ENCODE measurements around the gene SPTSSB.

SPTSSB gene

DNA sequence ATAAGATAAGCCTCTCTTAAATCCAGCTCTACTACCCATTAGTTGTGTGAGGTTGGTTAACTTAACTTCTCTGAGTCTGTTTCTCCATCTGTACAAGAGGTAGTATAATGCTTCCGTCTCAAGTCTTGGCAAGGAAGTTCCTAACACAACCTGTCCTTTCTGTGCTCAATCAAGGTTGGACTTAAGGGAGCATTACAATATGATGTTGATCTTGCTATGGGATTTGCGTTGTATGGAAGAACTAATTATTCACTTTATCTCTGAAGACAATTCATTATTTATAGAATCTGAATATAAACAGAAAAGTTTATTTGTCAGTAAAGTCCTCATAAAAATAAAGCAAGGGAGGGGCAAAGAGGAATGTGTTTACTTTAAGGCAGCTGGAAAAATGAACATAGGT, 18.9 kb upstream of the SPTSSB start:
- TF ChIP-seq, protein P1, sequence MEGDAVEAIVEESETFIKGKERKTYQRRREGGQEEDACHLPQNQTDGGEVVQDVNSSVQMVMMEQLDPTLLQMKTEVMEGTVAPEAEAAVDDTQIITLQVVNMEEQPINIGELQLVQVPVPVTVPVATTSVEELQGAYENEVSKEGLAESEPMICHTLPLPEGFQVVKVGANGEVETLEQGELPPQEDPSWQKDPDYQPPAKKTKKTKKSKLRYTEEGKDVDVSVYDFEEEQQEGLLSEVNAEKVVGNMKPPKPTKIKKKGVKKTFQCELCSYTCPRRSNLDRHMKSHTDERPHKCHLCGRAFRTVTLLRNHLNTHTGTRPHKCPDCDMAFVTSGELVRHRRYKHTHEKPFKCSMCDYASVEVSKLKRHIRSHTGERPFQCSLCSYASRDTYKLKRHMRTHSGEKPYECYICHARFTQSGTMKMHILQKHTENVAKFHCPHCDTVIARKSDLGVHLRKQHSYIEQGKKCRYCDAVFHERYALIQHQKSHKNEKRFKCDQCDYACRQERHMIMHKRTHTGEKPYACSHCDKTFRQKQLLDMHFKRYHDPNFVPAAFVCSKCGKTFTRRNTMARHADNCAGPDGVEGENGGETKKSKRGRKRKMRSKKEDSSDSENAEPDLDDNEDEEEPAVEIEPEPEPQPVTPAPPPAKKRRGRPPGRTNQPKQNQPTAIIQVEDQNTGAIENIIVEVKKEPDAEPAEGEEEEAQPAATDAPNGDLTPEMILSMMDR (conservative IDR thresholded peaks at IDR 0.05) = no peak
- peak overlapping the region; percentile 66 for H3K27ac ChIP-seq

DNA sequence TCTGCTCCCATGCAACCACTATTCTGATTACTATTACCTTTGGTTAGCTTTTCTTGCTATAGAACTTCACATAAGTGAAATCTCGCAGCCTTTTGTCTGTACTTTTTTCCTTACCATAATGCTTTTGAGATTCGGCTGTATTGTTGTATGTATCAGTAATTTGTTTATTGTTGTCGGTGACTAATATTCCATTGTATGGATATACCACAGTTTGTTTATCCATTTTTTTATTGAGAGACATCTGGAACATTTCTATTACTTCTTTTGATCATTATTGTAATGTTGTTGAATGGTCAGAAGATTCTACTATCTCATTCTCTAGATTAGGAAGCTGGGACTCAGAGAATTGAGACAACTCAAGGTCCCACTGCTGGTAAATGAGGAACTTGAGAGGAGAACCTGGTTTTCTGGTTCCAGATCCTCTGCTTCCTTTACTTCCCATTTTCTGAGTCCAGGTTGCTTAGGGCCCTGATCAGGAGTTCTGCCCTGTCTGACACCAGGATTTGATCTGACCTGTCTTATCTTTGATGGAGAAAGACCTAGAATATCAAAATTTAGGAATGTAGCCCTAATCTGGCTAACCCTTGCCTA, 18.2 kb upstream of the SPTSSB start:
- TF ChIP-seq, protein P1 (conservative IDR thresholded peaks at IDR 0.05) = no peak
- H3K27ac ChIP-seq = peak overlapping the region; percentile 66

DNA sequence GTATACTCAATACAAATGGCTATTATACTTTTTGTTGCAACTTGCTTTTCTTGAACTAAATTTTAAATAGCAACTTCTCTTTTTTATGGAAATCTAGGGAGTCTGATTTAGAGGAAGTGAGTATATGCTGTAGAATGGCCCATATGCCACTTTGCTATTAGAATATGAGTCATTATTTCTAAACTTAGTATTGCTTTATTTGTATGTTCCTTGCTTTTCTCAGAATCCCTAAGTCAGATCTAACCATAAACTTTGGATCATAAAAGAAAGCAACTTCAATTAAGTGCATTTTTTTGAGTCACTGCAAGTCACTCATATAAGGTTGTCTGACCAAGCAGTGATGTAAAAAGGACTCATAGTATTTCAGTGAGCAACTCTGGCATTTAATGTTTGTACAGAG, 17.5 kb upstream of the SPTSSB start:
- TF ChIP-seq, protein P1 (conservative IDR thresholded peaks at IDR 0.05) = no peak
- no peak overlapping the region for H3K27ac ChIP-seq

DNA sequence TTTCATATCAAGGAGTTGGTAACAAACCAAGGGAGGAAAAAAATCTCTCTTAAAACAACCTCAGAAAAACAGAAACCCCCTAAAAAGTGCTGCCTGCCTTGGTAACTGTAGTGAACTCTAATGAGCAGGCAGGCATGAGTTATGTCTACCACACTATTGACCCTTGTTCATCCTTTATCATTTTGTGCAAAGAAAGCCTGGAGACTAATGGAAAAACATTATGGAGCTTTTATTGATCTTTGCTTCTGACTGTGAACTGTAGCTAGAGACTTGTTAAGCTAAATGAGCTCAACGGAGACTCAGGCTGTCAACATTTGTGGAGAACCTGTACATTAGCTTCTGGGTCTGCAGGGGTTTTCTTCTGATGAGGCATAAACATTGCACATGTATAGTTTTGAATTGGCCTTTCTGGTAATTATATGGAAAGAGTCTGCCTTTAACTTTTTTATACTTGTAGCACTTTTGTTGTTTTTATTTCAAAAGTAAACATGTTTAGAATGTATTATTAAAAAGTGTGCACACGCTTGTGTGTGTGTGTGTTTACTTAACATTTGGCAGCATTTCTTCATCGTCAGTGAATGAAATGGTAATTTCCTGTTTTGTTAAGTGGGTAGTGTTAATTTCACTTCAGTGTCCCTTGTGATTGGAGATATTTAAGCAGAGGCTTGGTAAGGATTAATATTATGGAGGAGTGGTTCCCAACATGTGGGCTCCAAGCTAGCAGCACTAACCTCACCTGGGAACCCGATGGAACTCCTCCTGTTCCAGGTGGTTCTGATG, 15.9 kb upstream of the SPTSSB start:
- TF ChIP-seq, protein P1 (conservative IDR thresholded peaks at IDR 0.05) = no peak
- peak overlapping the region; percentile 12; the same call in 1 of the 2 replicates for H3K27ac ChIP-seq

DNA sequence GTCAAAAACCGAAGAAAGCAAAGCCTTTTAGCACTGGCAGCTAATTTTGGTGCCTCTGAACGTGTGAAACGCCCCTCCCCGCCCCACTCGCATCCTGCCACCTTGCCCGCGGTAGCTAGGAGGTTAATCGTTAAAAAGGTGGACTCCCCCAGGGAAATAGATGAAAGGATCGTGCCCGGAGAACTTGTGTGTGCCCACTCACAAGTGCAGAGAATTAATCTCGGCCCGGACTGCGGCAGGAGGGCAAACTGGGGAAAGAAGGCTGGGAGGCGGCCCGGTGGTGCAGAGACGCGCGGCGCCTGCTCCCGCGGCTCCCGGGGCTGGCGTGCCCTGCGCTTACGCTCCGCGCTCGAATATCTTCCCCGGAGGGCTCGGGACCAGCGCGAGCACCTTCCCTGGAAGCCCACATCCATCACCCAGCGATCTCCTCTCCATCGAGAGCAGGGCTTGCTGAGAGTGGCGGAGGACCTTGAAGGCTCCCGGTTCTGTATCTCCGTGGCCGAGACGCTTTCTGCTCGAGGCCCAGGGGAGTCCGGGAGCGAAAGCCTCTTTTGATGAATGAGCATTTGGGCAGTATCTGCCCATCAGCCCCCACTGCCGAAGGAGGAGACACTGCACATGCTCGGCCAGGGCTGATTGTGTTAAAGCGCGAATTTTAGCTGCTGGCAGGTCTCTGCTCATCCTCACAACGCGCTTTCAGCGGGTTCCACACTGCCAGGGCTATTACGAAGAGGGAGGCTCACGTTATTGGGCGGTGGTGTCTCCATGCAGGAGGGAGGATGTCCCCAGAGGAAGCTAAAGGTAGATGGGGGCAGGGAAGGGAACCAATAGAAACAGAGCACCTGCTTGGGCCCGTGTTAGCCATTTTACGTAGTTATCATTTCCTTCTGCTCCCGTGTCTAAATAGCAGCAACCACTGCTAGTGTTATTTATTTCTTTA, 1.3 kb upstream of the SPTSSB start:
- peak overlapping the region; percentile 88 for H3K27ac ChIP-seq
- TF ChIP-seq, protein P1 (conservative IDR thresholded peaks at IDR 0.05) = no peak

DNA sequence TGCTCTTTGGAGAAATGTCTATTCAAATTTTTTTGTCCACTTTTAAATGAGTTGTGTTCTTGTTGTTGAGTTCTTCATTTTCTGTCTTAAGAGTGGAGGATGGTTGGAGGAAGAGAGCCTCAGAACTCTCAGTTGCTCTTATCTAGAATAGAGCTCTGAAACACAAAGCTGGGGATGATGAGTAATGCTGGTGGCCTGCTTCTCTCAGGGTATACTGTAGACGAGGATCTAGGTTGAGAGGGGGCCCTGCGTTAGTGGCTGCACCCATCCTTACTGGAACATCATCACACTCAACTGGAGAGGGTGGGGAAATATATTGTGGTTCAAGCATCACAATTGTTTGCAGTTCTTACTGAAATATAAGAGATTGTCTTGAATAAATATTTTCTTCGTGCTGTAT, 1.8 kb downstream of the SPTSSB start:
- TF ChIP-seq, protein P1 (conservative IDR thresholded peaks at IDR 0.05) = no peak
- H3K27ac ChIP-seq = no peak overlapping the region

DNA sequence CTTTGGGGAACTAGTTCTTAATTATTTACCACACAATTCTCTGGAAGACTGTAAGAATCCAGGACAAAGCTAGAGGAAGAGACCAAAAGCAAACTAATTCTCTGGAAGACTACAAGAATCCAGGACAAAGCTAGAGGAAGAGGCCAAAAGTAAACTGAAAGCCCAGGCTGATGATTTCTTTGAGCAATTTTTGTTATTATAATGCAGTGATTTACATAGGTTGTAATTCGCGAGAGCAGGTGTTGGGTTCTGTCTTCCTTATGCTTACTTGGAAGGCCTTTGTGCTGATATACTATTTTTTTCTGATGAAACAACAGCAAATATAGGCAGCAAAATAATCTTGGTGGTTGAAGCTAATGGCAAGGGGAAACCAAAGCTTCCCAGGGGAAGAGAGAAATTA, 5.2 kb downstream of the SPTSSB start:
- TF ChIP-seq, protein P1 (conservative IDR thresholded peaks at IDR 0.05) = no peak
- no peak overlapping the region for H3K27ac ChIP-seq

Measured in VCaP (cell line).